HG03280 (cell line): ENCODE measurements around the gene FGGY.
A peak's percentile ranks its signal among the peaks of the same experiment; 100 is the strongest.
"Not testable (repeated sequence)": the region's sequence is repeated elsewhere in the genome, so short reads cannot be mapped to it uniquely, and the experiment has no call there.

Source experiments
- ATAC-seq: cut with Tn5 transposase; IDR thresholded peaks from one replicate; pipeline ENCODE4 v1.9.1; 2021; ENCODE audit warnings: mild to moderate bottlenecking, moderate library complexity; ENCODE audit not compliant: unreplicated experiment

The FGGY gene

GRCh38 chr1:59346429-59346828, 49.5 kb downstream of the FGGY start:
- ATAC-seq = no peak

GRCh38 chr1:59349101-59349500, 52.2 kb downstream of the FGGY start:
- no peak for ATAC-seq

GRCh38 chr1:59350521-59350920, 53.6 kb downstream of the FGGY start:
- ATAC-seq = no peak

GRCh38 chr1:59352065-59352464, 55.2 kb downstream of the FGGY start:
- no peak for ATAC-seq

GRCh38 chr1:59353453-59353852, 56.6 kb downstream of the FGGY start:
- ATAC-seq = no peak

- ATAC-seq = not testable (repeated sequence)
Observed at GRCh38 chr1:59354239-59354638, 57.3 kb downstream of the FGGY start.

- ATAC-seq = peak; percentile 67
Observed at GRCh38 chr1:59354709-59355337, 57.9 kb downstream of the FGGY start.

GRCh38 chr1:59355361-59355760, 58.5 kb downstream of the FGGY start:
- ATAC-seq = peak; percentile 64

GRCh38 chr1:59356627-59357026, 59.7 kb downstream of the FGGY start:
- ATAC-seq = no peak

GRCh38 chr1:59357645-59358320, 60.9 kb downstream of the FGGY start:
- ATAC-seq = no peak

GRCh38 chr1:59359325-59359724, 62.4 kb downstream of the FGGY start:
- ATAC-seq = no peak

GRCh38 chr1:59360170-59360569, 63.3 kb downstream of the FGGY start:
- no peak for ATAC-seq

GRCh38 chr1:59360729-59361128, 63.8 kb downstream of the FGGY start:
- ATAC-seq = no peak

GRCh38 chr1:59361766-59362165, 64.9 kb downstream of the FGGY start:
- ATAC-seq = no peak

- ATAC-seq = no peak
Observed at GRCh38 chr1:59364037-59364436, 67.1 kb downstream of the FGGY start.

GRCh38 chr1:59366346-59366745, 69.5 kb downstream of the FGGY start:
- no peak for ATAC-seq

GRCh38 chr1:59367301-59368007, 70.6 kb downstream of the FGGY start:
- no peak for ATAC-seq

GRCh38 chr1:59368008-59368670, 71.2 kb downstream of the FGGY start:
- ATAC-seq = no peak

- ATAC-seq = no peak
Observed at GRCh38 chr1:59375321-59376220, 78.7 kb downstream of the FGGY start.

- ATAC-seq = no peak
Observed at GRCh38 chr1:59377350-59377904, 80.5 kb downstream of the FGGY start.
